GM19025 (cell line): Measurements from ENCODE around the gene PLCB1.
"Not testable (repeated sequence)": the region's sequence is repeated elsewhere in the genome, so short reads cannot be mapped to it uniquely, and the experiment has no call there.

Source experiments
- ATAC-seq: cut with Tn5 transposase; IDR thresholded peaks from one replicate; pipeline ENCODE4 v1.9.1; 2021; ENCODE audit warnings: mild to moderate bottlenecking, low read depth, moderate library complexity; ENCODE audit not compliant: unreplicated experiment

The PLCB1 gene

GRCh38 chr20:8427419-8428040 lies 295.5 kb downstream of the PLCB1 start:
- no peak for ATAC-seq

DNA sequence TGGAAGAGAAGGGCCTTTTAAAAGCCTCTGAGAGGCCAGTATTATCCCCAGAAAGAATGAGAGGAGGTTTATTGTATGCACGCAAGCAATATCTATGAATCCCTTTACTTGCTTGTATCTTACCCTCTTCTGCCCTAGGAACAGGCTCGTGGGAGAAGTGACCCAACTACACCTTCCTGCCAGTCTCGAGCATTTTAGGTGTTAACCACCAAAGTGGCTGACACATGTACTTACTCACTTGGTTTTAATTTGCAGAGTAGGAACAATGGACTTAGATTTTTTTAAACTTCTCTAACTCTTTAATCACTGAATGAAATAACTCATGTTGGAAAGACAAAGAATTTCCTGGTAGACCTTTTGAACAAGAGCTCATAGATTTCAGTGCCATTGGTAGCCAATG lies 296.9 kb downstream of the PLCB1 start:
- no peak for ATAC-seq

GRCh38 chr20:8431538-8432434 lies 299.7 kb downstream of the PLCB1 start:
- no peak for ATAC-seq

- no peak for ATAC-seq
Observed at GRCh38 chr20:8432435-8433148, 300.5 kb downstream of the PLCB1 start.

DNA sequence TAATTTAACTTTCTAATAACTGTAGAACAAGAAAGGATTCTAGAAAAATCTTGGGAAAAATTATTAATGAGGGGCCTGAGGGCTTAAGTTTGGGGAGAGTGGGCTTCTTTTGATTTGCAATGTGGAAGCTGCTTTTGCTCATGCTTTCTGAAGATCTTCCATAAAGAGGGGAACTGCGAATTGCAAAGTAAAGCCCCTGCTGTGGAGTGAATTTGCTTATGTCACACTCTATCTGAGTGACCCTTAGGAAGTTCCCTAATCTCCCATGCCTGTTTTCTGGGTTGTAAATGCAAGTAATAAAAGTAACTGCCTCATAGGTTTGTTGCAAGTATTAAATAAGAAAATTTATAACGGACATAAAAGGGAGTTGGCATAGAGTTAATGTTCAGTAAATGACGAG lies 301.2 kb downstream of the PLCB1 start:
- ATAC-seq = no peak

- ATAC-seq = no peak
Observed at GRCh38 chr20:8434326-8434876, 302.3 kb downstream of the PLCB1 start.

DNA sequence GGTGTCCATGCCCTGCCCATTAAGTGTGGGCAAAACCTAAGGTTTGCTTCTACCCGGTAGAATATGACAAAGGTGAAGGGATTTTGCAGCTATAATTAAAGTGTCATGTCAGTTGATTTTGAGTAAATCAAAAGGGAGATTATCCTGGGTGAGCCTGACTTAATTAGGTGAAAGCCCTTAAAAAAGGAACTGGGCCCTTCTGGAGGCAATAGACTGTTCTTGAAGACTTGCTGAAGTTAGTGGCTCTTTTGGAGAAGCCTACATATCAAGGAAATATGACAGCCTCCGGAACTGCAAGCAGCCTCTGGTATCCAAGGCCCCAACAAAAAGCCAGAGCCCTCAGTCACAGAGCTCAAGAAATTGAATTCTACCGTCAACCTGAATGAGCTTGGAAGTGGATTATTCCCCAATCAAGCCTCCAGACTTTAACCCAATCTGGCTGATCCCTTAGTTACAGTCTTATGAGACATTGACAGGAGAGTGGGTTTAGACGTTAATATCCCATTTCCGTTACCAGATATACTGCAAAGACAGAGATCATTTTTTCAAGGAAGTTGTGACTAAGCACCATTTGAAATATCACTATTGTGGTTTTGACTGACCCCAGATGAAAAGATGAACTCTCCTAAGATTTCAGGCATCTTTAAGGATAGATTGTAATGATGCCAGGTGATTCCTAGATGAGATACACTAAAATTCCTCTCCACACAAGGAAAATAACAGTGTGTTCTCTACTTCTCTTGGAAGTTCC lies 303.4 kb downstream of the PLCB1 start:
- no peak for ATAC-seq

DNA sequence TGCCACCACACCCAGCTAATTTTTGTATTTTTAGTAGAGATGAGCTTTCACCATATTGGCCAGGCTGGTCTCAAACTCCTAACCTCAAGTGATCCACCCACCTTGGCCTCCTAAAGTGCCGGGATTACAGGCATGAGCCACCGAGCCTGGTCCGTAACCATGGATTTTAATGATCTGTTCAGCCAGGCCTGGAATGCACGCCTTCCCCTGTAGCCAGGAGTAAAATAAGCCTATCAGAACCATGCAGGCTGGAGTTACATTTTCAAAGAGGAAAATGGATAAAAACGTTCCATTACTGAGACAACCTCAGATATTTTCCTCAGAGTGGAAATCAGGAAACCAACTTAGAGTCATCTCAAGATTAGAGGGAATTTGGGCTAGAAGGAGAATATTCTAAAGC lies 304.9 kb downstream of the PLCB1 start:
- ATAC-seq = not testable (repeated sequence)

DNA sequence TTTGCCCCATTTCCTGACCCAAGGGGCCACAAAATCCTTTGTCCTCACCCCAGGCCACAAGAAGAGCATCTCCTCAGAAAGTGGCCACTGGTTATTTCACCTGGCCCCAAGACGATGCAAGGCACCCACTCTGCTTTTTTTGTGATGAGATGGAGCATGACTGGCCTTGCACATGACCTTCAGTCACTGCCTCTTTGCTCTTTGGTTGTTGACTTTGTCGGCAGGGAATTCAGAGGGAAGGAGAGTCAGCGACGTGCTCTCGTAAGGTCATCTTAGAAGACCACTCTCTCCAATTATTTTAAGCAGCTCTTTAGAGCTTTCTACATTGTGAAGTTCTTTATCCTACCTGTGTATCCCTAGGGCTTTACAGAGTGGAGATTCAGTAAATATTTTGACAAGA lies 306.7 kb downstream of the PLCB1 start:
- ATAC-seq = no peak

GRCh38 chr20:8443464-8444072 lies 311.5 kb downstream of the PLCB1 start:
- no peak for ATAC-seq

DNA sequence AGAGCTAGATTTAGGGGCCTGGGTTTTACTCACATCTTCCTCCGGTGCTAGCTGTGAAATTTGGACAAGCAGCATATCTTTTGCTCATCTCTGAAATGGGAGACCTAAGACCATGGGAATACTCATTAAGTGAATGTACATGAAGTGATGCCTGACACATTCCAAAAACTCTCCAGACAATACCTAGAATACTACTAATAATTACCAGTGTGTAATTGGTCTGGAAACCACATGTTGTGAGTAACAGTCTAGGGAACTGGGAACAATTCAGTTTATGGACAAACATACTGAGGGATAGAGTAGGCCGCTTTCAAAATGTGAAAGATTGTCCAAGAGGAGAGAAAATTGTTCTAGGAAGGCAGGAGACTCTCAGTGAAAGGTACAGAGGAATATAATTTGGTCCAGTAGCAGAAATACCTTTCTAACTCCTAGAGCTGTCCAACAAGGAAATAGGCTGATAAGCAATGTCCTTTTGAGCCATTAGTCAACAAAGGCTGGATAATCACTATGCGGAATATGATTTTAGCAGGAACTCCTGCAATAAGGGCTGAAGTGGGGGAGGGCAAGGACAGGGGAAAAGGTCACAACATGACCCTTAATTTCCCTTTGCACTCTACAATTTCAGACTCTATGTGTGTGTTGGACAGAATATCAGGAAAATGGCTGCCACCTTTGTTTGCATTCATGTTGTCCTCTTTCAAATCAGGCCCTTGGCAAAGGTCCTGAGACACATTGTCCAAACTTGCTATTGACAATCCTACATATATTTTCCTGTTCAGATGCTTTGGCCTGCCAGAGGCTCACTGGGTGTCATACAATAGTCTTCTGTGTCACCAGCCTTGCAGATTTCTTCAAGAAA lies 315.4 kb downstream of the PLCB1 start:
- no peak for ATAC-seq

GRCh38 chr20:8449123-8449522 lies 317.1 kb downstream of the PLCB1 start:
- no peak for ATAC-seq

GRCh38 chr20:8454137-8454712 lies 322.2 kb downstream of the PLCB1 start:
- no peak for ATAC-seq

DNA sequence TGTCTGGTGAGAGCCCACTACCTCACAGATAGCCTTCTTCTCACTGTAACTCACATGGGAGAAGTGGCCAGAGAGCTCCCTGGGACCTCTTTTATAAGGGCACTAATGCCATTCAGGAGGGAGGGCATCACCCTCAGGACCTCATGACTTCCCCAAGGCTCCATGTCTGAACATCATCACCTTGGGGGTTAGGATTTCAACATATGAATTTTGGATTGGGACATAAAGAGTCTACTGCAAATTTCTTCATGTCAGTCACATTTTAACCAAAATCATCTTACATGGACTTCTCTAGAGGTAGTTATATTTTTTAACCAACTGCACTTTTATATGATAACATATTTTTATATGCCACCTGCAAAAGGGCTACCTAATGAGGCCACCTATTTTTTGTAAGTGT lies 324.7 kb downstream of the PLCB1 start:
- no peak for ATAC-seq

DNA sequence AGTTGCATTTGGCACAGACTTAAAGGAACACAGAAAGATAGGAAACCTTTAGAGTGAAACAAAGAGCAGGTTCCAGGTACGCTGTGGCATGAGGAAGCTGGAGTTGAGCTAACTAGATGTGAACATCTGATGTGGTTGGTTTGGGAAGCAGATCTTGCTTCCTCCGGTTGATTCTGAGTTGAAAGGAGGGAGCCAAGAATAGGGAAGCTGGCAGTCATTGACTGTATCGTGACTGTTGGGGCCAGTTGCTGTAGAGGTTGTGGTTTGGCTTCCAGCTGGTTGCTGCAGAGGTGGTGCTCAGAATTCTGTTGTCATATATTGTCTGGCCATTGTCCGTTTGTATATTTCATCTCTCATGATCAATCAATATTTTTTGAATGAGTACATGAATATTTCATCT lies 325.9 kb downstream of the PLCB1 start:
- ATAC-seq = no peak

DNA sequence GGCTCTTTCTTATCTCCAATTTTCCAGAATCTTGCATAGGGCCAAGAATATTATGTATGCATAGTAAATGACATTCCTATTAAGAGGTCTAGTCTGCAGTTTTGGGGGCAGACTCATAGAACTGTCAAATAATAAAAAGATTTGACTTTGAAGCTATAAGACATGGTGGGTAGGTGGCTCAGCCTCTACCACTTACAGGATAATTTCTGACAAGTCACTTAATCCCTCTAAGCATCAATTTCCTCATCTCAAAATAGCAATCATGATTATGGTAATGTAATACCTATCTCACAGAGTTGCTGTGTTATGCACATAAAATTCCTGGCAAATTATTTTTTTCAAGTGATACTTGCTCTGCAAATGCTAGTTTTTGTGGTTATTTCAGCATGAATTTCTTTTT lies 329.1 kb downstream of the PLCB1 start:
- ATAC-seq = no peak

- no peak for ATAC-seq
Observed at GRCh38 chr20:8464368-8464767, 332.3 kb downstream of the PLCB1 start.

DNA sequence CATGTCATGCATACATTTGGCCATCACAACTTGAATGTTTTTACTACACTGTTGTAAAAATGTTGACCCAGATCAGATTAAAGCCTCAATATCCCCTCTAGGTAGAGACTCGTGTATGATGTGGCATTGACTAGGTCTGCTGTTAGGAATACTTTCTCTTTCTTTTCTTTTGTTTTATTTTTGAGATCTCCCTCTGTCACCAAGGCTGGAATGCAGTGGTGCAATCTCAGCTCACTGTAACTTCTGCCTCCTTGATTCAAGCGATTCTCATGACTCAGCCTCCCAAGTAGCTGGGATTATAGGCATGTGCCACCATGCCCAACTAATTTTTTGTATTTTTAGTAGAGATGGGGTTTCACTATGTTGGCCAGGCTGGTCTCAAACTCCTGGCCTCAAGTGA lies 334.7 kb downstream of the PLCB1 start:
- not testable (repeated sequence) for ATAC-seq

DNA sequence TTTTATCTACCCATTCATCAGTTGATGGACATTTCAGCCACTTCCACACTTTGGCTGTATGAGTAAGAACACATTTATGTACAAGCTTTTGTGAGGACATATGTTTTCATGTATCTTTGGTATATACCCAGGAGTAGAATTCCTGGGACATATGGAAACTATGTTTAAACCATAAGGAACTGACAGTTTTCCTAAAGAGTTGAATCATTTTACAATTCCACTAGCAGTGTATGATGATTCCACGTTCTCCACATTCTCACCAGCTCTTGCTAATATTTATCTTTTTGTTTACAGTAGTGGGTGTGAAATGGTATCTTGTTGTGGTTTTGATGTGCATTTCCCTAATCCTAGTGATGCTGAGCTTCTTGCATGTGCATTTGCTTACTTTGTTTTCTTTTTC lies 338.1 kb downstream of the PLCB1 start:
- ATAC-seq = no peak
